HG03060 (cell line): Measurements from ENCODE around the gene CHST9.
"Not testable (repeated sequence)": the region's sequence is repeated elsewhere in the genome, so short reads cannot be mapped to it uniquely, and the experiment has no call there.

Source experiments
- ATAC-seq: cut with Tn5 transposase; IDR thresholded peaks from one replicate; pipeline ENCODE4 v1.9.1; 2021; ENCODE audit warnings: low read depth, moderate number of reproducible peaks; ENCODE audit not compliant: unreplicated experiment

The CHST9 gene, protein sequence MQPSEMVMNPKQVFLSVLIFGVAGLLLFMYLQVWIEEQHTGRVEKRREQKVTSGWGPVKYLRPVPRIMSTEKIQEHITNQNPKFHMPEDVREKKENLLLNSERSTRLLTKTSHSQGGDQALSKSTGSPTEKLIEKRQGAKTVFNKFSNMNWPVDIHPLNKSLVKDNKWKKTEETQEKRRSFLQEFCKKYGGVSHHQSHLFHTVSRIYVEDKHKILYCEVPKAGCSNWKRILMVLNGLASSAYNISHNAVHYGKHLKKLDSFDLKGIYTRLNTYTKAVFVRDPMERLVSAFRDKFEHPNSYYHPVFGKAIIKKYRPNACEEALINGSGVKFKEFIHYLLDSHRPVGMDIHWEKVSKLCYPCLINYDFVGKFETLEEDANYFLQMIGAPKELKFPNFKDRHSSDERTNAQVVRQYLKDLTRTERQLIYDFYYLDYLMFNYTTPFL

DNA sequence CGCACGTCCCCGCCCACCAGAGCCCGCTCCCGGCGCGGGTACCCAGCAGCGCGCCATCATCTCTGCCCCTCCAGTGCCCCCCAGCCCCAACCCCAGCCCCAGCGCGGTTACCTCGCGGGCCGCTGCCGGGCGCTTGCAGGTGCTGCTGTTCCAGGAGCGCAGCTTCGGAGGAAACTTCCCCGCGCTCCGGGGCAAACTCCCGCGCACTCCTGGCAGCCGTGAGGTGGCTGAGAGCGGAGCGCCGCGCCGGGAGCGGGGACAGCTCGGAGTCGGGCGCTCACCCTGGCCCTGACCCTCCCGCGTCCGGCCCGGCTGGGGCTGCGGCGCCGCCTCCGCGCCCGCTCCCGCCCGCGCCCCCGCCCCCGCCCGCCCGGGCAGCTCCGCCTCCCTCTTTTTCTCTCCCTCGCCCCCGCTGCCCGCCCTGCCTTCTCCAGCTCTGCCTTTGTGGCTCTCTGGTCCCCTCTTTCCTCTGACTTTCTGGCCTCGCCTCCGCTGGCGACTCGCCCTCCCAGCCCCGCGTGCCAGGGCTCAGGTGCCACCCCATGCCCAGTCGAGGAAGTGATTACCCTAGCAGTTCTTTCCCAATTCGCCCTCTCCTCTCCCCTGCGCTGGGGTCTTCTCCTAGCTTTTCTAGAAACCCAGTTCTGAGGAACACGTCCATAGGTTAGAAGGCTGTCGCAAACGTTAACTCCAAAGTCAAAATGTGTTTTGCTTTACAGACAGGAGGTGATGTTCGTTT is at the start of gene CHST9:
Gene CHST9, minus strand, starts transcription at position 284 of the 739 bp plus-strand sequence. CDS start 42,499 bp downstream, outside the sequence.
- ATAC-seq = no peak

DNA sequence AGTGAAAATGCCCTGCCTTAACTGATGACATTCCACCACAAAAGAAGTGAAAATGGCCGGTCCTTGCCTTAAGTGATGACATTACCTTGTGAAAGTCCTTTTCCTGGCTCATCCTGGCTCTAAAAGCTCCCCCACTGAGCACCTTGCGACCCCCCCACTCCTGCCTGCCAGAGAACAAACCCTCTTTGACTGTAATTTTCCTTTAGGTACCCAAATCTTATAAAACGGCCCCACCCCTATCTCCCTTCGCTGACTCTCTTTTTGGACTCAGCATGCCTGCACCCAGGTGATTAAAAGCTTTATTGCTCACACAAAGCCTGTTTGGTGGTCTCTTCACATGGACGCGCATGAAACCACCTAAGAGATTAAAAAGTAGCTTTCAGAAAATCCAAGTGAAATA is 47.2 kb upstream of the CHST9 start:
- not testable (repeated sequence) for ATAC-seq

DNA sequence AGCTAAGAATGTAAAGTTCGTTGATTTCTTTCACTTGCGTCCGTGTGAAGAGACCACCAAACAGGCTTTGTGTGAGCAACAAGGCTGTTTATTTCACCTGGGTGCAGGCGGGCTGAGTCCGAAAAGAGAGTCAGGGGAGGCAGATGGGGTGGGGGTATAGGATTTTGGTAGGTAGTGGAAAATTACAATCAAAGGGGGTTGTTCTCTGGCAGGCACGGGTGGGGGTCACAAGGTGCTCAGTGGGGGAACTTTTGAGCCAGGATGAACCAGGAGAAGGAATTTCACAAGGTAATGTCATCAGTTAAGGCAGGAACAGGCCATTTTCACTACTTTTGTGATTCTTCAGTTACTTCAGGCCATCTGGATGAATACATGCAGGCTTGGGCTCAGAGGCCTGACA is 46.6 kb upstream of the CHST9 start:
- not testable (repeated sequence) for ATAC-seq

DNA sequence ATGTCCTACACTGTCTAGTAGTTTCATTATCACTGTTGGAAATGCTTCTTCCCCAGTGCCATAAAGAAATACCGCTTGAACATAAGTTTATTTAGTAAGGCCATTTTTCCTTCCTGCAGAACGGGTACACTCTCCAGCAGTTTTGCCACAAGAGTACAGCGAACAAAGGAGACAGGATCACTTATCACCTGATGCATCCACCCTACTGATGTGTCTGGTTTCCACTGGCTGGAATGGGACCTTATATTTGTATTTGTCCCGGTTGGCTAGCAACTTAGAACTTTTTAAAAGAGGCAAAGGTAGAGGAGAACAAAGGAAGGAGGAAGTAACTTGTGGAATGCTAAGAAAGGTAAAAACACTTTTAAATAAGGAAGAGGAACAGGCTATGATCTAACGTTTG is 46.1 kb upstream of the CHST9 start:
- not testable (repeated sequence) for ATAC-seq

DNA sequence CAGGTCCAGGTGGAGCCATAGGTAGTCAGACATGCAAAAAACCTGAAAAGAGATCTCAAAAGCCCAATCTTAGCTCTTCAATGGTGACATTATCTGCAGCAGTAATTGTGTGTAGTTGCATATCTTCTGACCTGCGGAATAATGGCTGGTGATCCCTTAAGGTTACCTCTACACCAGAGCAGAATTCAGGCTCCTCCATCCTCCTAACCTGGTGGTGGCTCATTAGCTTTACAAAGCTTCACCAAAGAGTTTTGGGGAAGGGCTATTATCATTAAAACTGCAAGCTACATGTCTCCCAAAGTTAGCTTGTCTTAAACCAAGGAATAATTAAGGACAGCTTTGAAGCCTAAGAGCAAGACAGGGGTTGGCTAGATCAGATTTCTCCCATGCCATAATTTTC is 42.6 kb upstream of the CHST9 start:
- ATAC-seq = no peak

DNA sequence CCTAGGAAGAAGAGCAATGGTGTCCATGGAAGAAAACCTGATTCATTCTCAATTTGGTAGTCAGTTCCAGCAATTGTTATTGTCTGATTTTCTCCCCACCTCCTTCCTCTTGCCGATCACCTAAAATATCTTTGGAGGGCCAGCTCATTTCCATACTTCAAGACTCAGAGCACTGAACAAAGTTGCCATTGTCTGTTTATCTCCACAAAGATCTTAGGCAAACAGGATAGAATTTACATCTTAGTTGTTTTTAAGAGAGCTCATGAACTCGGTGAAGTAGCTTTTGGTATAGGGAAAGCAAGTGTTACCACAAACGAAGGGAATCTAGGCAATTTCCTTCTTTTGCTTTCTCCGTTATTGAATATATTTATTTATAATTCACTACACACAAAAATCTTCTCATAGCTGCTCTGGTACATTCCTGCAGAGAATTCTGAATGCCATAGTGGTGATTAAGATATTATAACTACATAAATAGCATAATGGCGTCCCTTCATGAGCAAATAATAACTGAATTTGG is 41.5 kb upstream of the CHST9 start:
- ATAC-seq = no peak

DNA sequence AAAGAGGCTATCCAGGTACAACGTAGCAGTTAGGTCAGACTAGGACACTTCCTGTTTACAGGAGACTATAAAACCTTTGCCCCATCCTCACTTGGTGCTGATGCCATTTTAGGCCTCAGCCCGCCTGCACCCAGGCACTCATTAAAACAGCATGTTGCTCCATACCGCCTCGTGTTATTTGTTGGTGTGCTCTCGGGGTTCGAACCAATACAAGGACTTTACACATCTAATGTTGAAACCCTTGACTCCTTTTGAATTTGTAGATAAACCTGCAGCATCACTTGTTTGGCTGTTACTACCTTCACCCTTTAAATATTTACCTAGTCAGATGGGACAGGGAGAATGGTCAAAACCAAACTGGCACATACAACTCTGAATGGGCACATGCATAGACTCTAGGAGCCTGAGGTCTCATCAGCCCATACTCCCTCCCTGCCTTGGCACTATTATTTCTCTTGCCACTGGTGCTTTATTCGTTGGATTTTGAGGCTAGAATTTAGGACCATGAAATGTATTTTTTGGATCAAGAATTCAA is 40.9 kb upstream of the CHST9 start:
- no peak for ATAC-seq

DNA sequence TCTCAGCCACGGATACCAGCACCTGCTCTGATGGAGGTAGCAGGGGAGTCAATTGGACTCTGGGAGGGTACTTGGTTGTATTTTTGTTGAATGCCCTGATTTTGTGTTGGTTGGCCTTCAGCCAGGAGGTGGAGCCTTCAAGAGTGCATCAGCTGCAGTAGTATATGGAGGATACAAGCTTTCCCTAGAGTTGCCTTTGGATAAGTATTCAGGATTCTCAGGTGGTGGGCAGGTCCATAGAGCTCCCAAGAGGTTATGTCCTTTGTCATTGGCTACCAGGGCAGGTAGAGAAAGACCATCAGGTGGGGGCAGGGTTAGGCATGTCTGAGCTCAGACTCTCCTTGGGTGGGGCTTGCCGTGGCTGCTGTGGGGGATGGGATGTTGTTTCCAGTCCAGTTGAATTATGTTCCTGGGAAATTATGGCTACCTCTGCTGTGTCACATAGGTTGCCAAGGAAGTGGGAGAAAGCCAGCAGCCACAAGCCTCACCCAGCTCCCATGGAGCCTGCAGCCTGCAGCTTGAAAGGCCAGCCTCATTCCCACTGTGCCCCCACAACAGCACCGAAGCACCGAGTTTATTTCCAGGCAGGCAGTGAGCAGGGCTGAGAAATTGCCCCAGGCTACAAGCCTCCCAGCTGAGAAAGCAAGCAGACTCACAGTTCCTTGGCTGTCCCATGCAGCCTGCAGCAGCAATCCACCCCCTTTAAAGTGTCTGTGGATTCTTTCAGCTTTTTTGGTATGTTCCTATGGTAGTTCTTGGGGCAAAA is 38.6 kb upstream of the CHST9 start:
- no peak for ATAC-seq

DNA sequence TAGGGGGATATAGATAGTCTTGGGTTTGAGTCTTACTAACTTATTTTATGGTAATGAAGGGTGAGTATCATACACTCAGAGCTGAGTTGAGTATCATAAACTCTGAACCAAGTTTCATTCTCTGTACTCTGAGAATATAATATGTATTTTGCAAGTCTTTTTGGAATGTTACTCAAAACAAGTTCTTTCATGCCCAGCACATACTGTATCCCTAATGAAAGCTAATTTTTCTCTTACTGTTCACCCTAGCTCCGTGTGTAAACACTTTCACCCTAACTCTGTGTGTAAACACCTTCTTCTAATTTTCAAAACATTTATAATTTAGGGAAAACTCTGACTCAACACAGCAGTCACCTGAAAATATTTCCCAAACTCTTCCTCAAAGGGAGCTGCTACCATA is 29.7 kb upstream of the CHST9 start:
- no peak for ATAC-seq

DNA sequence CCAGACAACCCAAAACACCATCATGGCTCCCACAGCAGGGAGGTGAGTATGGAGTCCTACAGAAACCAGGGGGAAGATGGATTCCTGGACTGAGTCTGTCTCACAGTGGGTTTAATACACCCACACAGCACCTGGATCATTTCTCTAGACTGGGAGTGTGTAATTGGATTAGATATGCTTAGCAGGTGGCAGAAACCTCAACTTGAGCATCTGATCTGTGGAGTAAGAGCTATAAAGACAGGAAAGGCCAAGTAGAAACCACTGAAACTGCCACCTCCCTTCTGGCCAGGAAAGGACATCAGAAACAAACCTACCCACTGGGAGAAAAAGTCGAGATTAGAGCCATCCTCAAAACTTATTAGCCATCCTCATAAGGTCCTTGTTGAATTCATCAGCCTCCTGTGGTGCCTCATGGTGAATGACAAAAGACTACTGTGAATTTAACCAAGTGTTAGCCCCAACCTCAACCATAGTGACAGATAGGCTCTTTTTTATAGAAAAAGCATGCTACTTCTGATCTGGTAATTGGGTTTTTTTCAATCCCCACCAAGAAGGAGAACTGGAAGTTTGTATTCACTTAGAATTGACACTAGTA is 28.1 kb upstream of the CHST9 start:
- ATAC-seq = no peak

DNA sequence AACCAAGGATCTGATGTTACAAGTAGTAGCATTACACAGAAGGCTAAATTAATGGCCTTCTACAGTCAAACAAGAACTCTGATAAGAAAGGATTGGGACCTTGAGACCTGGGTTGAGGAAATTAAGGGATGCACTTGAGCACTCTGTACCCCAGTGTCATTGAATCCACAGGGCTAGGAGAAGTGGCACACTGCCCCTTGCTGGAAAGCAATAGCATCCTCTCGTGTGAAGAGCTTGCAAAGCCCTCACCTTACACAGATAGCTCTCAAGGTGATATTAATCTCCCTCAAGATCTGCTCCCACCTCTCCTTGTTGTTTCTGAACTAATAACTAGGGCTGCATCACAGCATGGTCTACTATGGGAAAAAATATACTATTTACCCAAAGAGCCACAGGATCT is 26.5 kb upstream of the CHST9 start:
- ATAC-seq = no peak

DNA sequence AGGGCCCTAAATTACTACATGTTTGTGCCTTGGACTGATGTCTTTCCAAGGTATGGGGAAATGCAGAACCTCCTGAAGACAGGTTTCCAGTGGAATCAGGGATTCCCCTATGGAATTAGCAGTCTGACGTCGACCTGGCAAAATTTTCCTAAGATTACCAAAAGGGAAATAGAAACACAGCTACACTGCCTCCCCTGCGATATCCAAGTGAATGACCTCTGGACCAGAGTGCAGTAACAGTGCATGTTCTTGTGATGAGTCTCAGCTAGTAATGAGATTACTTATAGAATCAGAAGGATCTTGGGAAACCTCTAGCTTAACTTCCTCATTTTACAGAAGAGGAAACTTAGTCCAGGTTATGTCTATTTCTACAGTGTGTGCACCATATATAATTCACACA is 21.3 kb upstream of the CHST9 start:
- ATAC-seq = no peak

DNA sequence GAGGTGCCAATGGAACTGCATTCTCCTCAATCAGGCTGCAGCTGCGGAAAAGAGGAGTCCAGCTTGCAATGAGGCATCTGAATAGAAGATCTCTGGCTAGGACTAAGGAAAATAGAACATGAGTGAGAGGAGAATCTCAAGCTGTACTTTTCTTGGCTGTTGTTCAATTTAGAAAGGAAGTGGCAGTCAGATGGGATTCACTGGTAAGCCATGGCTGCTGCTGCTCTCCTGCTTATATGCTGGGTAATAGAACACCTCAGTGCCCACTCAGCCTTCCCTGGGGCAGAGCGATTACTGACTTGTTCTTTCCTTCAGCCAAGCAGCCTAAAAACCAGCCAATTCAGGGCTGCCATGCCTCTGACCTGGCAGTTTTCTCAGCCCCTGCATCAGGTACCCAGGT is 17.6 kb upstream of the CHST9 start:
- no peak for ATAC-seq

DNA sequence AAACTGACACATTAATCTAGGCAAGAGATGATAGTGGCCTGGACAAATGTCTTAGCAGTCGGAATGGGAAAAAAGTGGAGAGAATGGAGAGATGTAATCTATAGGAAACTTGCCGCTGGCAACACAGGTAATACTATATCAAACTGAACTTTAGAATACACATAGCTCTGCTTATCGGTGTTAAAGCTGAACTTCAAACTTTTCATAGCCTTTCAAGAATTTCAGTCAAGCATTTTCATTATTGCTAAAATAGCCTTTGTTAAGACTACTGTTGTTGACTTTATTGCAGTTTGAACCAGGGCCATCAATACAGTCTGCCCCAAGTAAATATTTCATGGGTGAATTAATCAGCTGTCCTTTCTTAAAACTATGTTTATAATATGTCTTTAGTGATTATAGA is 12.9 kb upstream of the CHST9 start:
- no peak for ATAC-seq

DNA sequence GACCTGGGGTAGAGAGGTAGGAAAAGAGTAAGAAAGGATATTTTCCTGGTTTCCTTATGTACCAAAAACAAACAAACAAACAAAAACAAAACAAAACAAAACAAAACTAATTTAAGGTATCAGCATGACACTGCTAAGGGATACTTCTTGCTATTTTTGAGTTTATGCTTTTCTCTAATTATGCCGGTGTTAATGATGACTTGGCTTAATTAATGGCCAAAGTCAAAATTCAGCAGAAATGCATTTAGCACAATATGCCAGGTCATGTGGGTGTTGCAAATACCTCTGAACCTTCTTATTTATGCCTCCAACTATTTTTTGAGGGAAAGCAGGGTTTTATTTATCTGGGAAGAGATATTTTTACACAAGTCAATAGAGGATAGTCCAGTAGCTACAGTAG is 3.2 kb upstream of the CHST9 start:
- ATAC-seq = no peak

DNA sequence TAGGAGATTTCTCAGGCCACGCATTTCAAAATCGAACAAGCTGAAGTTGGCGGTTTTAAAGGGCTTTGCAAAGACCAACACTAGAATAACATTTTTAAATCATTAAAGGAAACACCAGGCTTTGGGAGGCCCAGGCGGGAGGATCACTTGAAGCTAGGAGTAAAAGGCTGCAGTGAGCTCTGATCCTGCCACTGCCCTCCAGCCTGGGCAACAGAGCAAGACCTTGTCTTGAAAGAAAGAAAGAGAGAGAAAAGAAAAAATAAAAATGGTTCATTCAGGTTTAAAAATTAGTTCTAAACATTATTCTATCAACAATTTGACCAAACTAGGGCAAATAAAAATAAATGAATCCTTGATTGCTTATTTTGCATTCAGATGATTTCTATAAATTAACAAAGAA is 789 bp upstream of the CHST9 start:
- no peak for ATAC-seq

DNA sequence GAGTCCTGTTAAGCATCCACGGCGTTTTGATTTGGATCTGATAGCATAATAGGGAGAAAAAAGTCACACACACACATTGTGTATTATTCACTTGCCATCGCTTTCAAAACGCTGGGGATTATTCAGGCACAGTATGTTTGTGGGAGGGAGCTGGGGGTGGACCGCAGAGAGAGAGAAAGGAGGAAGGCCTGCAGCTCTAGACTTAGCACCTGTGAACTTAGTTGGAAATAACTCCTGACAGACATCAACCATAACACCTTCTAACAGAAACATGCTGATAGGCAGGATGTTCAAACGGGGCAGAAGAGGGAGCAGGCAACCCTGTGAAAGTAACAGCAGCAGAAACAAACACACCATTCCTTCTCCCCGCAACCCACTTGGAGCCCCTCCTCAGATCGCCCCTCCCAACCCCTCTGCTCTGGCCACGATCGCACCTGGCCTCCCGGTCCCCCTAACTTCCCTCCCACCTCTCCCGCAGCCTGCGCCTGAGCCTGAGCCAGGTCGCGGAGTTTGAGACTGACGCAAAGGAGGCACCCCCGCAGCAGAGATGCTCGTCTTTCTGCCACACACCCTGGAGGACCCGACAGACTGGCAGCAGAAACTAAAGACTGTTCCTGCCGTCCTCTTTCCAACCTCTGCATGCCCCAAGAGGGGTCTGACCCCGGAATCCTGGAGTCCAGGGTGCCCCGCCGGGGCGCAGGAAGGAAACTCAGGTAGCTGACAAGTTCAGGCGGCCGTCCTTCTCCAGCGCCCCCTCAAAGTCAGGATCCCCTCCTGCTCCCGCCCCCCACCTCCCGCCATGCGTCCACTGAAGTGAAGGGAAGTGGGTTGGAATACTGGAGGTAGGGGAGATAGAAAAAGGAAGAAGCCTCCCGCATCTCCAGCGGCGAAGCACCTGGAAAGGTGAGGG is 738 bp downstream of the CHST9 start:
- ATAC-seq = no peak

DNA sequence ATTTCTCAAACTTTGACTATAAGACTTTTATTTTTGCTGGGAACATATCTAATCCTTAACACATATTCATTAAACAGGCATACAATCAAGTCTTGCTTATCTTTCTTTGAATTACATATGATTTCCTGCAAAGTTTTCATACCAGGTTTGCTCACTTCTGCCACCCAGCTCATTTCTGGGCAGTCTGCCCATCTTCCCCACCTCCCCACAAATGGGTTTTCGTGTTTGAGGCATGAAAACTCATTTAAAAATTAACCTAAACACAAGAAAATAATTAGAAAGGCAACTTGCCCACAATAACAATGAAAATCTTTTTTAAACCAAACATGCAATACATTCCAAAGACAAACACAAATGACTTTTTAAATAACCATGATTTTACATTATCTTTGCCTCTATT is 3.4 kb downstream of the CHST9 start:
- no peak for ATAC-seq

DNA sequence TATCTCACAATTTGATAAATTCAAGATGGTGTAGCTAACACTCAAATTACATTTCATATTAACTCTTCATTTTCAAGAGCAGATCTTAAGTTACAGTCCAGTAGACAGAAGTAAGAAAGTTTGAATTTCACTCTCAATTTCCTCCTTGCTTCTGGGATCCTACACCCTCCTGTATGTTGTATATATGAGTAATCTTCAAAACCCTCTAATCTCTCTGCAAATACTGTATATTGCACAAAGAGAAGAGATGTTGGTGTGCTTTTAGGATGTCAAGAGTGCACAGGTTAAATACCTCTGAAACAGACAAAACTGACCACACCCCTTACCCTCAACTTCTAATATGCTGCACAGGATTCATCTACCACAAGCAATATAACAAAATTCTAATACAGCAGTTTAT is 6.7 kb downstream of the CHST9 start:
- no peak for ATAC-seq
